B cell (primary cell): Measurements from ENCODE around the gene ELMO1. TPM values are rescaled to one million over a fixed set of nuclear protein-coding genes. Genes with fewer than 3 reads are reported as not detected.

ENCODE experiments used
- ATAC-seq: fragments of 200-7000 bp; cut with Tn5 transposase; one replicate; pipeline ENCODE4 v1.10.0; 2021; ENCODE audit warnings: low read depth, mild to moderate bottlenecking, moderate number of reproducible peaks, moderate library complexity
- CTCF ChIA-PET: fragments of 350-600 bp; sonication (Branson Sonifier 250); formaldehyde crosslinking; loops from one replicate; lab custom pipeline; 2021; ENCODE audit warnings: antibody characterized with exemption, inconsistent platforms; lab: Charles Lee
- POLR2A ChIA-PET: fragments of 350-600 bp; sonication (Branson Sonifier 250); formaldehyde crosslinking; loops from one replicate; lab custom pipeline; 2021; ENCODE audit warnings: antibody characterized with exemption; lab: Charles Lee
- DNase-seq: peaks from one replicate; pipeline ENCODE4 v3.0.0; 2013
- H2AFZ ChIP-seq: 2 replicates; pipeline ENCODE4 v1.6.1; 2012; ENCODE audit warnings: mild to moderate bottlenecking, low read depth, low read length; ENCODE audit not compliant: insufficient read depth, poor library complexity, severe bottlenecking
- H3K27ac ChIP-seq, 2 donors: 1 replicate in 1 of 2; 2 replicates in 1 of 2; pipeline ENCODE4 v1.5.1; 2012 to 2013; ENCODE audit warnings: low read length in 2 of 2, mild to moderate bottlenecking in 2 of 2, moderate library complexity in 1 of 2
- H3K27me3 ChIP-seq, 4 experiments: fragments of 200-600 bp in 1 of 4; sonication (generic) in 1 of 4; replicated peaks in 1 of 4; 1 replicate in 2 of 4; 2 replicates in 2 of 4; pipeline versions ENCODE4 v1.6.1 to v1.7.0; 2013 to 2016; ENCODE audit warnings: low read length in 3 of 4, mild to moderate bottlenecking in 2 of 4, mixed read lengths in 1 of 4, moderate library complexity in 1 of 4; ENCODE audit not compliant: insufficient read depth in 4 of 4, control insufficient read depth in 3 of 4; ENCODE audit errors: control extremely low read depth in 1 of 4
- H3K36me3 ChIP-seq, 2 experiments: replicated peaks in 1 of 2; 1 replicate in 1 of 2; 2 replicates in 1 of 2; pipeline versions ENCODE4 v1.6.1 to v1.7.1; 2013; ENCODE audit warnings: low read length in 1 of 2; ENCODE audit not compliant: insufficient read depth in 2 of 2, control insufficient read depth in 1 of 2; ENCODE audit errors: control extremely low read depth in 1 of 2, extremely low read depth in 1 of 2
- H3K4me1 ChIP-seq, 2 donors: fragments of 200-600 bp in 1 of 2; sonication (generic) in 1 of 2; 1 replicate in 1 of 2; 2 replicates in 1 of 2; pipeline versions ENCODE4 v1.5.1 to v1.6.1; 2013 to 2017; ENCODE audit warnings: low read length in 2 of 2; ENCODE audit not compliant: control insufficient read depth in 2 of 2, insufficient read depth in 2 of 2
- H3K4me2 ChIP-seq: replicated peaks from 2 replicates; pipeline ENCODE3; 2012; ENCODE audit warnings: mild to moderate bottlenecking, low read depth, low read length; ENCODE audit not compliant: poor library complexity, severe bottlenecking
- H3K4me3 ChIP-seq, 5 experiments: fragments of 200-600 bp in 1 of 5; sonication (generic) in 1 of 5; 1 replicate in 3 of 5; 2 replicates in 2 of 5; pipeline versions ENCODE4 v1.5.1 to v1.7.0; 2011 to 2016; ENCODE audit warnings: low read length in 4 of 5, mild to moderate bottlenecking in 4 of 5, low read depth in 2 of 5, control low read depth in 1 of 5, moderate library complexity in 1 of 5; ENCODE audit not compliant: insufficient read depth in 1 of 5; ENCODE audit errors: control extremely low read depth in 1 of 5, extremely low read depth in 1 of 5
- H3K79me2 ChIP-seq: fragments of 200-600 bp; sonication (generic); one replicate; pipeline ENCODE4 v1.6.0; 2016; ENCODE audit warnings: low read length; ENCODE audit not compliant: control insufficient read depth, insufficient read depth
- H3K9ac ChIP-seq: fragments of 200-600 bp; sonication (generic); 2 replicates; pipeline ENCODE4 v1.6.1; 2017; ENCODE audit warnings: mild to moderate bottlenecking, low read length, moderate library complexity
- H3K9me3 ChIP-seq, 3 donors: one replicate each; pipeline versions ENCODE4 v1.6.1 to v1.7.1; 2013; ENCODE audit warnings: low read length in 2 of 3; ENCODE audit not compliant: control insufficient read depth in 2 of 3, insufficient read depth in 1 of 3; ENCODE audit errors: control extremely low read depth in 1 of 3
- H4K20me1 ChIP-seq: 2 replicates; pipeline ENCODE4 v1.6.0; 2012; ENCODE audit warnings: mild to moderate bottlenecking, low read length; ENCODE audit not compliant: insufficient read depth, control insufficient read depth, poor library complexity, severe bottlenecking
- H3K27ac Mint-ChIP-seq: one replicate; pipeline ENCODE4 v1.8.0; 2021; ENCODE audit warnings: mixed read lengths
- H3K27me3 Mint-ChIP-seq: one replicate; pipeline ENCODE4 v1.8.0; 2021; ENCODE audit warnings: mixed read lengths
- H3K4me1 Mint-ChIP-seq: one replicate; pipeline ENCODE4 v1.8.0; 2021; ENCODE audit warnings: mixed read lengths
- H3K4me3 Mint-ChIP-seq: one replicate; pipeline ENCODE4 v1.8.0; 2021; ENCODE audit warnings: mixed read lengths
- H3K9me3 Mint-ChIP-seq: one replicate; pipeline ENCODE4 v1.8.0; 2022; ENCODE audit warnings: mixed read lengths; ENCODE audit not compliant: insufficient read depth
- CTCF ChIP-seq: fragments of 200-600 bp; IDR thresholded peaks from one replicate; pipeline ENCODE4 v1.8.0; 2022; ENCODE audit warnings: antibody characterized with exemption, mild to moderate bottlenecking
- EZH2 ChIP-seq: IDR thresholded peaks from 2 replicates; pipeline ENCODE4 v1.6.1; 2012; ENCODE audit warnings: borderline replicate concordance, low read depth, mild to moderate bottlenecking, moderate library complexity, low read length; ENCODE audit not compliant: insufficient read depth, poor library complexity, severe bottlenecking
- WGBS: methylation state at CpG from one replicate; pipeline ENCODE4 v1.1.5; 2013; ENCODE audit warnings: missing lambda C conversion rate; ENCODE audit not compliant: insufficient coverage; 5-methylcytosine and 5-hydroxymethylcytosine counted together
- intact Hi-C: fragments of 100-400 bp; cut with micrococcal nuclease; formaldehyde crosslinking; loops from one replicate; pipeline ENCODE4 v1.10.0; 2022
- polyA plus RNA-seq: library from polyadenylated mRNA; depleted of rRNA; stranded (reverse); fragments of >200 nt; gene quantifications from 2 replicates; pipeline ENCODE4 v1.2.3, GENCODE V29; 2012
- total RNA-seq, 2 donors: library from RNA; stranded (reverse); fragments of 120-200 nt in 1 of 2; gene quantifications; 1 replicate in 1 of 2; 2 replicates in 1 of 2; pipeline versions ENCODE4 v1.2.3 to v1.2.4, GENCODE V29; 2013 to 2022

Gene ELMO1
- total and polyA plus RNA-seq, 2 donors (not counting 1 experiment from before 2014, with no cell fraction given) = 44.7 to 177 TPM

DNA sequence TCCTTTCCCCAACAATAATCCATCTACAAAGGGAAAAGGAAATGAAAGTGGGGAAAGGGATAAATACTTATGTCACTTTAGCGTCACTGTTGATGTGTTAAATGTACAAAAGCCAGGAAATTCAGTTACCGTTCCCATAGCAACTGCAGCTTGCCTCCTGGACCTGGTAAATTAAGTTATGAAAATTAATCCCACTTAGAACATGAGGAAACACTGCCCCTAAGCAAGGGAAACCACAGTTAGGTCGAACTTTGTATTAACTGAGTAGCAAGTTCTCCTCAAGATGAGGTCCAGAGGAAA lies 386.2 kb downstream of the ELMO1 start:
- ChIA-PET POLR2A (no interaction called here), CTCF (interaction anchor here (1.0 kb wide), 2 partner anchors 15 to 120 kb away, joined by 3 read pairs; no protein-coding TSS in a partner anchor)
- Histone ChIP-seq H3K4me3 (no peak overlapping the region), H4K20me1 (peaks cover 9% of the 10 kb centered on the region), H3K9ac (no peak overlapping the region), H3K79me2 (peaks cover 6% of the 10 kb centered on the region), H3K27ac (no peak overlapping the region), H3K27me3 (no peaks in the 10 kb centered on the region), H3K36me3 (peaks cover 0 to 6% of the 10 kb centered on the region in 2 experiments), H3K4me2 (no peak overlapping the region), H3K9me3 (peaks cover 0 to 2% (median 0%) of the 10 kb centered on the region in 3 donors), H3K4me1 (no peaks in the 10 kb centered on the region), H2AFZ (no peak overlapping the region)
- Mint-ChIP-seq H3K27ac (no peak overlapping the region), H3K27me3 (no peaks in the 10 kb centered on the region), H3K4me1 (peaks cover 6% of the 10 kb centered on the region), H3K9me3 (peaks cover 3% of the 10 kb centered on the region), H3K4me3 (no peak overlapping the region)
- WGBS = 50% methylated on average over 1 of the region's 3 CpGs
- no peak for ATAC-seq
- intact Hi-C loops = no loop called here
- DNase-seq = no peak
- TF ChIP-seq EZH2 = no peak
- no peak for TF ChIP-seq CTCF

DNA sequence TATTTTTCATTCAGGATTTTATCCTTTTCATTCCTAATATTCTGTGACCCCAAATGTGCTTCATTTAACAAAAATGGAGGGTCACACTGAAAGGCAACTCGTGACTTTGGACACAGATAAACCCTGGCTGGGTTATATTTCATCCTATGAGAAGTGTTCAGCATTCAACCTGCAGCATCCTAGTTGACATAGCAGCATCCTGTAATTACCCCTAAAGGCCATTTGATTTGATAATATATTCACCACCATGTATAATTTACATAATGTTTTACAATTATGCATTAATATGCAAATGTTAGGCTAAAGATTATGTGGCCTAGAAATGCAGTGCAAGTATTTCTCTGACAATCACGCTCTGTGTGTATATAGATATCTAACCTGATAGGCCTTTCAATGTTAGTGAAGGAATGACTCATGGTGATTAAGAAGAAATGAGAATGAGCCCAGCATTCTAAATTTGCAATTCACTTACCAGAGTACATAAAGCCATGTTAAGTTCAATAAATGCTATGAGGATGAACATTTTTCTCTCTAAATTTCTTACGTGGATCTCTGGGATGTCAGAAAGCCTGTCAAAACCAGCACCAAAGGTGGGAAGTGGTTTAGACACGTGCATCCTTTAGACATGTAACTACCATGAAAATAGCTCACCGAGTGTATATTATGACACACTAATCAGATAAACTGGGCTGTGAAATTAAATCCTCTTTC lies 386.7 kb downstream of the ELMO1 start:
- Mint-ChIP-seq H3K27ac (no peak overlapping the region), H3K4me3 (no peak overlapping the region), H3K9me3 (peaks cover 3% of the 10 kb centered on the region), H3K4me1 (peaks cover 6% of the 10 kb centered on the region), H3K27me3 (no peaks in the 10 kb centered on the region)
- intact Hi-C loops = no loop called here
- peaks cover 0 to 6% of the 10 kb centered on the region in 2 experiments for H3K36me3 ChIP-seq
- peaks cover 0 to 2% (median 0%) of the 10 kb centered on the region in 3 donors for H3K9me3 ChIP-seq
- ATAC-seq (no peak), DNase-seq (no peak)
- POLR2A ChIA-PET = no interaction called here
- no peaks in the 10 kb centered on the region for H3K4me1 ChIP-seq
- peaks cover 9% of the 10 kb centered on the region for H4K20me1 ChIP-seq
- no peak for TF ChIP-seq CTCF
- no peak for TF ChIP-seq EZH2
- CTCF ChIA-PET = interaction anchor here (1.0 kb wide), 2 partner anchors 15 to 120 kb away, joined by 3 read pairs; no protein-coding TSS in a partner anchor
- H3K9ac ChIP-seq = no peak overlapping the region
- H3K4me2 ChIP-seq = no peak overlapping the region
- peaks cover 6% of the 10 kb centered on the region for H3K79me2 ChIP-seq
- no peak overlapping the region for H3K27ac ChIP-seq
- no peak overlapping the region for H3K4me3 ChIP-seq
- H3K27me3 ChIP-seq = no peaks in the 10 kb centered on the region
- no peak overlapping the region for H2AFZ ChIP-seq
- 70% methylated on average over 2 of the region's 5 CpGs for WGBS
